ENCODE data around the gene REV3L.
"Not testable (repeated sequence)": the region's sequence is repeated elsewhere in the genome, so short reads cannot be mapped to it uniquely, and the experiment has no call there.

The REV3L gene

DNA sequence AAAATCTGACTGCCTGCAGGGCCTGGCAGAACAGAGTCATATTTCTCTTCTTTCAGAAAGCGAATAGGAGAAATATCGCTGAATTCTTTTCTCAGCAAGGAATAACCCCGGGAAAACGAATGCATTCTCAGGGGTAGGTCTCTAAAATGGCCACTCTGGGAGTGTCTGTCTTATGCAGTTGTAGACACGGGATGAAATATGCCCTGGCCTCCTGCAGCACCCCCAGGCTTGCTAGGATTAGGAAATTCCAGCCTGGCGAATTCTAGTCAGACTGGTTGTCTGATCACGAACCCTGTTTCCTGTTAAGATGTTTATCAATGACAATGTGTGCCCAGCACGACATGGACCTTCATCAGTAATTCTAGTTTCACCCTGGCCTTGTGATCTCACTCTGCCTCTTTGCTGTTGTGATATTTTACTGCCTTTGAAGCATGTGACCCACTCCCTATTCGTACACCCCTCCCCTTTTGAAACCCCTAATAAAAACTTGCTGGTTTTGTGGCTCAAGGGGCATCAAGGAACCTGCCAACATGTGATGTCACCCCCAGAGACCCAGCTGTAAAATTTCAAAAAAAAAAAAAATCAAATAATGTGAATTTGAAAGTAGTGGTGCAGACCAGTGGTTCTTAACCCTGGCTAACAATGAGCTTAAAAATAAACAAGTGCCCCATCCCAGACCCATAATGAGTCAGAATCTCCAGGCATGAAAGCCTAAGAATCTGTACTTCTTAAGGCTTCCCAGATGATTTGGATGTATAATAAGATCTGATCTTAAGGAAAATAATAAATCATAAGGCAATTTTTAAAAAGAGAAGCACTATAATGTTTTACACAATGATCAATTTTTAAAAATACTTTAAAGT, 181.8 kb downstream of the REV3L start:
- DNase-seq (ENCODE audit: low read depth, low spot score): not testable (repeated sequence)

DNA sequence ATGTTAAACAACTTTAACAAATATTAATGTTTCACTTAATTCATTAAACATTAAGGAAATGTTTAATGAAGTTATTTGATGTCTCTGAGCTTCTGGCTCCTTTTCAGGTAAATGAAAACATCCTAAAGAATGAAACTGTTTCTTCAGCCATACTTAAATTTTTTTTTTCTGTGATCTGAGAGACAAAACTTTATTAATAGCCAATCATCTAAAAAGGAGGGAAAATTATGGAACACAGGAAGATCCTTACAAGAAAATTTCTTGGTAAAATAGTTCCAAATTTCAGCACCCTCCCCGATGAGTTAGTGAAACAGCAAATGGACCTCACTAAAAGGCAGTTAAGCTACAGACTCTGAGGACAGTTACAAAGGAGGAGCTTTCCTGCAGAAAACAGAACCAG, 185.2 kb downstream of the REV3L start:
- DNase-seq (ENCODE audit: low read depth, low spot score): no peak

DNA sequence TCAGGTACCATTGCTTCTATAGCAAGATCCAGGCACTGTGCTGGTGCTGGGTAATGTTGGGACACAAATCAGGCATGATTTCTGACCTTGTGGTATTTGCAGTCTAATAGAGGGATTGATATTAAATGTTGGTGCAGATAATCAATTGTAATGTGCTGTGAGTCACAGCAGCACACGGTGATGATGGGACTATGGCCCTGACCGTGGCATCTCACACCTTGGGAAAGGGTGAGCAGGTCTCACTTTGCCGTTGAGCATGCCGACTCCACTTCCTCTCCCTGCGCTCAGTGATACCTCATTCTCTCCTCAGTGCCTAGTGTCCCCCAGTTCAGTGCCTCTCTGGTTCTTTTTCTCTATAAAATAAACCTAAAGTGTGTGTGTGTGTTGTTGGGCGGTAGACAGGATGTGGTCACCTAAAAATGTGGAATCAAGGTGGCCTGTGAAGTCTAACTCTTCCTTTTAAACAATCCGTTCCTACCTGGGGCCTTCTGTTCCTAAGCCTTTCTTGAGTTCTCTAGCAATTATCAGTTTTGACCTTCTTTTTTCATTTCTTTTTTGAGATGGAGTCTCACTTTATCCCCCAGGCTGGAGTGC, 188.5 kb downstream of the REV3L start:
- DNase-seq (ENCODE audit: low read depth, low spot score): no peak

- DNase-seq (ENCODE audit: low read depth, low spot score): no peak
Measured at GRCh38 chr6:111291336-111292259, 191.4 kb downstream of the REV3L start.

DNA sequence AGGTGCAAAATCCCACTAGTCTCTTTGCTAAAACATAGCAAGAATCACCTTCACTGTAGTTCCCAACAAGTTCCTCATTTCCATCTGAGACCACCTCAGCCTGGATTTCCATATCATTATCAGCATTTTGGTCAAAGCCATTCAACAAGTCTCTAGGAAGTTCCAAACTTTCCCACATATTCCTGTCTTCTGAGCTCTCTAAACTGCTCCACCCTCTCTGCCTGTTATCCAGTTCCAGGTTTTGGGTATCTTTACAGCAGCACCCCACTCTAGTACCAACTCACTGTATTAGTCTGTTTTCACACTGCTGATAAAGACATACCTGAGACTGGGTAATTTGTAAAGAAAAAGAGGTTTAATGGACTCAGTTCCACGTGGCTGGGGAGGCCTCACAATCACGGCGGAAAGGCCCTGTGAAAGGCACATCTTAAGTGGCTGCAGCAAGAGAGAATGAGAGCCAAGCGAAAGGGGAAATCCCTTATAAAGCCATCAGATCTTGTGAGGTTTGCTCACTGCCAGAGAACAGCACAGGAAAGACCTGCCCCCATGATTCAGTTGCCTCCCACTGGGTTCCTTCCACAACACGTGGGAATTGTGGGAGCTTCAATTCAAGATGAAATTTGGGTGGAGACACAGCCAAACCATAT, 192.2 kb downstream of the REV3L start:
- DNase-seq (ENCODE audit: low read depth, low spot score): not testable (repeated sequence)

- DNase-seq (ENCODE audit: low read depth, low spot score): not testable (repeated sequence)
Measured at GRCh38 chr6:111284356-111284755, 198.7 kb downstream of the REV3L start.

- DNase-seq (ENCODE audit: low read depth, low spot score): no peak
Measured at GRCh38 chr6:111283707-111284106, 199.3 kb downstream of the REV3L start.

- no peak for DNase-seq (ENCODE audit: low read depth, low spot score)
Measured at GRCh38 chr6:111282515-111282914, 200.5 kb downstream of the REV3L start.

DNA sequence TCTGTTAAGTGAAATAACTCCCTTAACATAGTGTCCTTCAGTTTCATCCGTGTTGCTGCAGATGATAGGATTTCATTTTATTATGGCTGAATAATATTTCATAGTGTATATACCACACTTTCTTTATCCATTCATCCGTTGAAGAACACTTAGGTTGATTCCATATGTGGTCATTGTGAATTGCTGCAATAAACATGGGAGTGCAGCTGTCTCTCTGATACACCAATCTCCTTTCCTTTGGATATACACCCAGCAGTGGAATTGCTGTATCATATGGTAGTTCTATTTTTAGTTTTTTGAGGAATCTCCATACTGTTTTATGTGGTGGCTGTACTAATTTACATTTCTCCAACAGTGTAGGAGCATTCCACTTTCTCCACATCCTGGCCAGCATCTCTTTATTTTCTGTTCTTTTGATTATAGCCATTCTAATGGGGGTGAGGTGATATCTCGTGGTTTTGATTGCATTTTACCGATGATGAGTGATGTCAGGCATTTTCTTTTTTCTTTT, 202.5 kb downstream of the REV3L start:
- DNase-seq (ENCODE audit: low read depth, low spot score): no peak

DNA sequence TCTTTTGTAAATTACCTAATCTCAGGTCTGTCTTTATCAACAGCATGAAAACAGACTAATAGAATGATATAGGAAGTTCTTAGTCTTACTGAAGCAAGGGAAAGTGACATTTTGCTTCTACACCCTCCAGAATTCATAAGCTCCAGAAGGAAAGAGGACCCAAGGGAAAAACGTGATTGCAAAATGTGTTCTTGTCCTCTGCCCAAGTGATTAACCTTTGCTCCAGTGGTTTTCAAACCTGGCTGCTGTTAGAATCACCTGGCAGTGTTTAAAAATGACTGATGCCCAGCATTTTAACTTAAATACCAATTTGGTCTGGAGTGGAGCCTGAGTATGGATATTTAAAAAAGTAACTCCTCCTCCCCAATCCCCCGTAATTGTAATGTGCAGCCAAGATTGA, 204.3 kb downstream of the REV3L start:
- DNase-seq (ENCODE audit: low read depth, low spot score): no peak

- DNase-seq (ENCODE audit: low read depth, low spot score): no peak
Measured at GRCh38 chr6:111277819-111278218, 205.2 kb downstream of the REV3L start.

DNA sequence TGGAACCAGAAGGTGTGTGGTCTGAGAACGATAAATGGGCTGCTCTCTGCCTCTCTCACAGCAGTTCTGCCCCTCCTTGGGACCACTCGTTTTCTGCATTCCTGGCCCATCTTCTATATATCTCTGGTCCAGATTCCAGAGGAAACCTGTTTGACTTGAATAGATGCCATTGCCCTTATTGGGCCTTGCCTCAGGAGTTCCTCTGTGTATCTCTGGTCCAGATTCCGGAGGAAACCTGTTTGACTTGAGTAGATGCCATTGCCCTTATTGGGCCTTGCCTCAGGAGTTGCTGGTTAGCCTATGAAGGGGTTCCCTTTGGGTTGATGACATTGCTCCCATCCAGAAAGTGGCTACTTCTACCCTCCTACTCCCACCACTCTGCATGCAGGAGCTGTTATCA, 206.3 kb downstream of the REV3L start:
- DNase-seq (ENCODE audit: low read depth, low spot score): no peak

- no peak for DNase-seq (ENCODE audit: low read depth, low spot score)
Measured at GRCh38 chr6:111276335-111276734, 206.7 kb downstream of the REV3L start.

- no peak for DNase-seq (ENCODE audit: low read depth, low spot score)
Measured at GRCh38 chr6:111274593-111275217, 208.3 kb downstream of the REV3L start.

GRCh38 chr6:111270121-111270520, 212.9 kb downstream of the REV3L start:
- DNase-seq (ENCODE audit: low read depth, low spot score): no peak

DNA sequence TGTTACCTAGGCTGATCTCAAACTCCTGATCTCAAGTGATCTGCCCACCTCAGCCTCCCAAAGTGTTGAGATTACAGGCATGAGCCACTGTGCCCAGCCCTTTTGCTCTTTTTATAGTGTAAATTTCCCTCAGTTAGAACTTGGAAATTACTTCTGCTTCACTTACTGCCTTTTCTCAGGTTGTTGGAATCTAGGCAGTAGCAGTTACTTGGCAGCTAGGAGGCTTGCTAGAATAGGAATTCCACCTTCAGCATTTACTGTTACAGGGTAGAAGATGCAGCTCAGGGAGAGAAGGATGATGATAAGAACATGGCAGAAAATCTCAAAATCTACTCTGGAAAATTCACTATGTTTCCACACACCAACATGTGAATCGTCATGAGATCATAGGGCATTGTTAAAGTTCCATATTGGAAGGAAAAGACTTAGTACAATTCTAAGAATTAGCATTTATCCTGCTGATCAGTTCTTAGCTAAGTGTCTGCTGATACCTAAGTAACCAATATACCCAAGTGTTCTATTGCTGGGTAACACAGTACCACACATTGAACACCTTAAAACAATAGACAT, 213.5 kb downstream of the REV3L start:
- DNase-seq (ENCODE audit: low read depth, low spot score): no peak

GRCh38 chr6:111267764-111268333, 215.2 kb downstream of the REV3L start:
- DNase-seq (ENCODE audit: low read depth, low spot score): no peak

GRCh38 chr6:111266276-111266675, 216.7 kb downstream of the REV3L start:
- DNase-seq (ENCODE audit: low read depth, low spot score): no peak

GRCh38 chr6:111265842-111266241, 217.2 kb downstream of the REV3L start:
- DNase-seq (ENCODE audit: low read depth, low spot score): no peak

GRCh38 chr6:111263837-111264236, 219.2 kb downstream of the REV3L start:
- DNase-seq (ENCODE audit: low read depth, low spot score): no peak

All from activated naive CD8-positive, alpha-beta T cell treated with anti-CD3 and anti-CD28 coated beads, Interleukin-2, amount 50 U/mL, for 16 hours (primary cell).